Activated T-cell treated with anti-CD3 and anti-CD28 coated beads, Interleukin-2, amount 50 U/mL, for 1 hour (primary cell): ENCODE results near the gene COX18.

Experiments
- DNase-seq: peaks from one replicate; pipeline ENCODE4 v3.0.0-alpha.2; 2020

COX18 gene, protein sequence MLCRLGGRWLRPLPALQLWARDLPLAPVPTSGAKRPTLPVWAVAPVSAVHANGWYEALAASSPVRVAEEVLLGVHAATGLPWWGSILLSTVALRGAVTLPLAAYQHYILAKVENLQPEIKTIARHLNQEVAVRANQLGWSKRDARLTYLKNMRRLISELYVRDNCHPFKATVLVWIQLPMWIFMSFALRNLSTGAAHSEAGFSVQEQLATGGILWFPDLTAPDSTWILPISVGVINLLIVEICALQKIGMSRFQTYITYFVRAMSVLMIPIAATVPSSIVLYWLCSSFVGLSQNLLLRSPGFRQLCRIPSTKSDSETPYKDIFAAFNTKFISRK

DNA sequence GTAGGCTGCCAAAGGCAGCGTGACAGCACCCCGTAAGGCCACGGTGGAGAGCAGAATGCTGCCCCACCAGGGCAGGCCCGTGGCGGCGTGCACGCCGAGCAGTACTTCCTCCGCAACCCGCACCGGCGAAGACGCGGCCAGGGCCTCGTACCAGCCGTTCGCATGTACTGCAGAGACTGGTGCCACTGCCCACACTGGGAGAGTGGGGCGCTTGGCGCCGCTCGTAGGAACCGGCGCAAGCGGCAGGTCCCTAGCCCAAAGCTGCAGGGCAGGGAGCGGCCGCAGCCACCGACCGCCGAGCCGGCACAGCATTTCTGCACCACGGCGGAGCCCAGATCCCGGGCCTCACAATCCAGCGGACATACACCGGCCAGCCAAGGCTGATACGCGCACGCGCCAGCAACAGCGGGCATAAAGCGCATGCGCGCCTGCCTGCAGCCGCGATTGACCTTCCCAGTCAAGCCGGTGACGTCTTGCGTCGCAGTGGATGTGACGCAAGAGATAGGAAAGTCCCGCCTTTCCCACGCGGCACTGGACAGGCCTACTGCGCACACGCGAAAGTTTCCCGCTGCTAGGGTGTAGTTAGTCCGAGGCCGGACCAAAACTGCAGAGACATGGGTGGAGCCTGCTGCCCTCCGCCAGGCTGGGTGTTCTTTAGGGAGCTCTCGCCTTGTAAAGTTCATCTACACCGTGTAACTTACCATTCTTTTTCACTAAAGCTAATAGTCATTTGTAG, at the start of gene COX18:
TSS of gene COX18 (minus strand) at position 379 of the 736 bp plus-strand sequence. CDS start at position 312, 67 bp downstream.
- peak; percentile 95 for DNase-seq

DNA sequence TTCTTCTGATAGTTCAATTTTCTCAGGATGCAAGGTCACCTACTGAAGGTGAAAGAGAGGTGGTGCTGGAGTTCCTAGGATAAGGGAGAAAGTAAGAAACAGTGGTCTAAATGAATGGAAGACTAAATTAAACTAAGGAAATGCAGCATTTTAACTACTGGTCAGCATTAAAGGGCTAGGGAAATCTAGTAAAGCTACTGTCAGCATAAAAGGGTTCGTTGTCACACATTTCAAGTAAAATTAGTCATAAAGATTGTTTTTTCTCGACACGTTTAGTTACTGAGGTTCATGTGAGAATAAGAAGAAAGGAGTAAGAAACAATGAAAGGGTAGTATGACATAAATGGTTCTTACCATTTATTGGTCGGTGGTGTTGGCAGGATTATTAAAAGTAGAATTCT, 40.0 kb upstream of the COX18 start:
- DNase-seq: no peak

GRCh38 chr4:73104695-73105094, 35.2 kb upstream of the COX18 start:
- no peak for DNase-seq

- no peak for DNase-seq
These were observed 34.4 kb upstream of the COX18 start for GRCh38 chr4:73103799-73104503.

DNA sequence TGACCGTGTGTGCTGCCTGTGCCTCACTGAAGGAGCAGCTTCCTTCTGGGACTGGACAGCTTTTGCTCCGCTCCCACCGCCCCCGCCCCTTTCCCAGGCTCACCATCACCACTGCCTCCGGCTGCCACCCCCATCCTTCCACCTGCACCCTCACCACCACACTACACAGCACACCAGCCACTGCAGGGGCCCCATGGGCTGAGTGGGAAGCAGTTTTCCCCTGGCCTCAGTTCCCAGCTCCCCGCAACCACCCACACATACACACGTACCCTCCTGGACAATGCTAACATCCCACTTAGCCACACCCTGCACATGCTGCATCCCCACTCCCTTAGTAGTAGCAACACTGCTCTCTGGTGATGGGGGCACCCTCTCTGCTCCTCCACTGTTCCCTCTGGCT, 29.6 kb upstream of the COX18 start:
- no peak for DNase-seq

GRCh38 chr4:73098713-73099112, 29.2 kb upstream of the COX18 start:
- DNase-seq: no peak

DNA sequence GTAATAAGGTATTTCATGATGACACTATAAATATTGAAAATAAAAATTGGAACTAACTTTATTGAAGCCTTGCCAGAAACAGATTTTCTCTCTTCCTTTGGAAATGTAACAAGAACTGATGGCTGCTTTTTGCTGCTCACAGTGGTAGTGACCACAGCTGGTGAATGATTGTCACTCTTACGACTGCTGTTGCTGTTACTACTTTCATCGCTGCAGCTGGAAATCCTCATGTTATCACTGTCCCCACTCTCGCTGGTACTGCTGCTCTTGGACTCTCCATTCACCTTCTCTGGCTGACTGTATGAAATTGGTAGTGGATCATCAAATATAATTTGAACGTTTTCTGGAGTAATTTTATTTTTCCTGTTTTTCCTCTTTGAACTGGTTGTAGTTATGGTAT, 28.5 kb upstream of the COX18 start:
- DNase-seq: no peak

DNA sequence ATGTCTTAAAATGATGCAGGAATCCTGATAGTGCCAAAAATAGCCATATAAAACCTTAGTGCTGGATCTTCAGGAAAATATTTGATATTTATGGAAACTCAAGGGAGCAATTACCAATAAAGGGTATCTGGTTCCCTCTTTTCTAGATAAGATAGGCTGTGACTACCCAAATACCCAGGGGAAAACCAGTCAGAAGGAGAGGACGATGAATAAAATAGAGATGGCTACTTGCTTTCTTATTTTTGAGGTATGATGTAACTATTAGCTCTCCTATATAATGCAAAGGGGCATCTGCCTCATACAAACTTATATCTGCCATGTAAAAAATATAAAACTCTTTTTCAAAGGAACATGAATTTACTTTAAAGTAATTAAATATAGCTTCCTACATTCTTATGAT, 23.4 kb upstream of the COX18 start:
- no peak for DNase-seq

DNA sequence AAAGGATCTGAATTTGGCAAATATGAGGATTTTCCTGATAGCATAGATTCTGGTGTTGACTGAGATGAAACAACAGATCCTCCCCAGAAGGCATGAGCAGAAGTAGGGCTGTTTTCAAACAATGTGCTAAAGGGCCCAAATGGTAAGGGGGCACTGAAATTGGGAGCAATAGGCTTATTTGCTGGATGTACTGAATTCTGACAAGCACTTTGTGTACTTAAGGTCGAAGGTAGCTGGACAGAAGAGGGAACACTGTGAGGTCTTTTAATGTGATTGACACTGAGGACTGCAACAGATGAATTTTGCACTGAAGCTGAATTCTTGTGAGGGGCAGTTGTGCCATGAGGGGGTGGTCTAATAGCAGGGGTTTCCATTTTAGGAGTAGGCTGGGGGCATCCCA, 21.2 kb upstream of the COX18 start:
- DNase-seq: no peak

GRCh38 chr4:73087871-73088270, 18.4 kb upstream of the COX18 start:
- DNase-seq: no peak

GRCh38 chr4:73086095-73086868, 16.8 kb upstream of the COX18 start:
- no peak for DNase-seq

DNA sequence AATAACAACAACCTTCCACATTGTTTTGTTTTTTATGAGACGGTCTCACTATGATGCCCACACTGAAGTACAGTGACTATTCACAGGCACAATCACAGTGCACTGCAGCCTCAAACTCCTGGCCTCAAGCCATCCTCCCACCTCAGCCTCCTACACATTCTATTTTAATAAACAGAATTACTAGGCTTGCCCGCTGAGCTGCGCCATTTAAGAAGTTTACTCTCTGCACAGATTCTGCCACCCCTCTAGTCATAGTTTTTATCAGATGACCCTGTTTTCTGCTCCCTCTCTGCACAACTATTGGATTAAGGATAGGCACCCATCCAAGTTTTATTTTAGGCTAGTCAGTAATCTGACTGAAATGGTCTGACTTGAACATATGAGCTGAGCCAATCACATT, 11.3 kb upstream of the COX18 start:
- DNase-seq: no peak

DNA sequence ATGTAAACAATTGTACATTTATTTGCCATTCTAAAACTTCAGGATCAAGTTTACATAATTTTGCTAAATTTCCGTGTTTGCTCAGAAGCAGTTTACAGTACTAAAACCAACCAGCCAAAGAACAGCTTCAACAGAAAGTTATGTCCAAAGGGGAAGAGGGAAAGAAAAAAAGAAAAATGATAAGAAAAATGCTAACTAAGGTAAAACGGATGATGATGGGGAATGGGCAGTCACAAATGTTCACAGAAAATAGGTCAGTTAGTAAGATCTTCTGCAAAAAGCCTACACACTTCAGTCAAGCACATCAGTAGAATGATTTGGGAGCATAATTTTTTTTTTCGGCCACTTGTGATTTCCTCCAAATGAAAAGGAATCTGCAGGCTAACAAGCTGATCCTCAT, 6.3 kb upstream of the COX18 start:
- DNase-seq: no peak

DNA sequence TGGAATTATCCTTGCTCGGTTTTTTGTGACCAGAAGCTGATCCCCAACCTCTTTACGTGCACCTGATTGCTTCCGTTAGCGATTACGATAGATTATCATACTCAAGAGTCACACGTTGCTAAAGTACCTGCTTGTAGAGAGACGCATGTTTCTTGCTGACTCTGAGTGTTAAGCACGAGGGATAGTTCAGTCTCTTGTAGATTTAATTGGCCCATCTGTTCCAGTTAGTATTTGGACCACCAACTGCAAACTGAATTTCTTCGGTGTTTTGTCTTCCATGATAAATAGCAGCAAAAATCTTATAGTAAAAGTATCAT, 516 bp upstream of the COX18 start:
- no peak for DNase-seq

GRCh38 chr4:73068491-73069337, 802 bp downstream of the COX18 start:
- no peak for DNase-seq

- no peak for DNase-seq
These were observed 1.5 kb downstream of the COX18 start for GRCh38 chr4:73067971-73068394.

- DNase-seq: no peak
These were observed 2.6 kb downstream of the COX18 start for GRCh38 chr4:73066928-73067327.

DNA sequence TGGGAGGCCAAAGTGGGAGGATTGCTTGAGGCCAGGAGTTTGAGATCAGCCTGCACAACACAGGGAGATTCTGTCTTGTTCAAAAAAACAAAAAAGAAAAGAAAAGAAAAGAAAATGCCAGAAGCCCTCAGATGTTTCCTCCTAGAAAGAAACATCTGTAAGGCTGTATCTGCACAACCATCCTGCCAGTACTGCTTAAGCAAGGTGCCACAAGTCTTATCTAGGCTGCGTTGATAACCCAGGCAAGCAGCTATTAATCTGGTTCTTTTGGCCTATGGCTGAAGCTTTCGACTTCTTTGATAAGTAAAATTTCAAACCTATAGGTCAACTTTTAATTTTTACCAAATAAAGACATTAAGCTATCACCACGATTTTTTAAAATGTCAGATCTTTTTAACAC, 3.1 kb downstream of the COX18 start:
- no peak for DNase-seq

GRCh38 chr4:73064536-73064935, 5.0 kb downstream of the COX18 start:
- DNase-seq: no peak

GRCh38 chr4:73055241-73055897, 14.1 kb downstream of the COX18 start:
- DNase-seq: no peak

- no peak for DNase-seq
These were observed 15.5 kb downstream of the COX18 start for GRCh38 chr4:73053974-73054480.

- DNase-seq: no peak
These were observed 16.4 kb downstream of the COX18 start for GRCh38 chr4:73053076-73053475.
